ENCODE data around the gene NANOS2. TPM values are rescaled to one million over a fixed set of nuclear protein-coding genes. Genes with fewer than 3 reads are reported as not detected.
A peak's percentile ranks its signal among the peaks of the same experiment; 100 is the strongest.

The NANOS2 gene
- total and polyA plus RNA-seq, 2 of the 13 experiments (the other 11 are each of a cell fraction or from before 2014, with no cell fraction given), result not detected

GRCh38 chr19:45883881-45884681 lies 30.5 kb downstream of the NANOS2 start (continued):
- TF ChIP-seq, protein P1, sequence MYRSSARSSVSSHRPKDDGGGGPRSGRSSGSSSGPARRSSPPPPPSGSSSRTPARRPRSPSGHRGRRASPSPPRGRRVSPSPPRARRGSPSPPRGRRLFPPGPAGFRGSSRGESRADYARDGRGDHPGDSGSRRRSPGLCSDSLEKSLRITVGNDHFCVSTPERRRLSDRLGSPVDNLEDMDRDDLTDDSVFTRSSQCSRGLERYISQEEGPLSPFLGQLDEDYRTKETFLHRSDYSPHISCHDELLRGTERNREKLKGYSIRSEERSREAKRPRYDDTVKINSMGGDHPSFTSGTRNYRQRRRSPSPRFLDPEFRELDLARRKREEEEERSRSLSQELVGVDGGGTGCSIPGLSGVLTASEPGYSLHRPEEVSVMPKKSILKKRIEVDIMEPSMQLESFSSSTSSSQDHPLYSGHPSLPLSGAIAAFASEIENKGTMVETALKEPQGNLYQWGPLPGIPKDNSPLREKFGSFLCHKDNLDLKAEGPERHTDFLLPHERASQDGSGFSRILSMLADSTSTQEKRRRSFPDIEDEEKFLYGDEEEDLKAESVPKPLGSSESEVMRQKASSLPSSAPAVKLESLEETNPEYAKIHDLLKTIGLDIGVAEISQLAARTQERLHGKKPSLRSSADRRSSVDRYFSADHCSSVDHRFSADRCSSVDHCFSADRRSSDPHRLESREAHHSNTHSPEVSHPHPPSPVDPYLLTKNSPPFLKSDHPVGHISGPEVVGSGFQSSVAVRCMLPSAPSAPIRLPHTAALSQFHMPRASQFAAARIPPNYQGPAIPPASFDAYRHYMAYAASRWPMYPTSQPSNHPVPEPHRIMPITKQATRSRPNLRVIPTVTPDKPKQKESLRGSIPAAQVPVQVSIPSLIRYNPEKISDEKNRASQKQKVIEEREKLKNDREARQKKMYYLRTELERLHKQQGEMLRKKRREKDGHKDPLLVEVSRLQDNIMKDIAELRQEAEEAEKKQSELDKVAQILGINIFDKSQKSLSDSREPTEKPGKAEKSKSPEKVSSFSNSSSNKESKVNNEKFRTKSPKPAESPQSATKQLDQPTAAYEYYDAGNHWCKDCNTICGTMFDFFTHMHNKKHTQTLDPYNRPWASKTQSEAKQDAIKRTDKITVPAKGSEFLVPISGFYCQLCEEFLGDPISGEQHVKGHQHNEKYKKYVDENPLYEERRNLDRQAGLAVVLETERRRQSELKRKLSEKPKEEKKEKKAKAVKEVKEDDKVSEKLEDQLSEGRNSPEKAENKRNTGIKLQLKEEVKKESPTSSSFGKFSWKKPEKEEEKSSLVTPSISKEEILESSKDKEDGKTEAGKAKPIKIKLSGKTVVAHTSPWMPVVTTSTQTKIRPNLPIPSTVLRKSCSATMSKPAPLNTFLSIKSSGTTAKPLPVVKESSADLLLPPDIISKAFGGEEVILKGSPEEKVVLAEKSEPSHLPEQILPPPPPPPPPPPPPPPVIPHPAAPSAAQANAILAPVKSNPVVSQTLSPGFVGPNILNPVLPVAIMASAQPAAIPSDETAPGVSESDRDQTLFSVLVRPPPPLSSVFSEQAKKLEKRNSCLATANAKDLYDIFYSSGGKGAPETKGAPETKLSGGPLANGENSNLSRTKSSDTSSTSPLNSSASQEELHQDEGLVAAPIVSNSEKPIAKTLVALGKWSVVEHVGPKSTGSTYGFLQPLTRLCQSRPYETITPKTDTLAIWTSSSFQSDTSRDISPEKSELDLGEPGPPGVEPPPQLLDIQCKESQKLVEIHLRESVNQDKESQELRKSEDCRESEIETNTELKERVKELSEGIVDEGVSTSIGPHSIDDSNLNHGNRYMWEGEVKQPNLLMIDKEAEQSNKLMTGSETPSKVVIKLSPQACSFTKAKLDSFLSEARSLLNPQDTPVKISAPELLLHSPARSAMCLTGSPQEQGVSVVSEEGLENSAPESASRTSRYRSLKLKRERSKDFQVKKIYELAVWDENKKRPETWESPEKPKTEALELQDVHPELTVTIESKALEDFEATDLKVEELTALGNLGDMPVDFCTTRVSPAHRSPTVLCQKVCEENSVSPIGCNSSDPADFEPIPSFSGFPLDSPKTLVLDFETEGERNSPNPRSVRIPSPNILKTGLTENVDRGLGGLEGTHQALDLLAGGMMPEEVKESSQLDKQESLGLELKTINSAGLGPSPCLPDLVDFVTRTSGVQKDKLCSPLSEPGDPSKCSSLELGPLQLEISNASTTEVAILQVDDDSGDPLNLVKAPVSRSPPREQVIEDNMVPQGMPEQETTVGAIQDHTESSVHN (CRISPR knock-in tag; IDR thresholded peaks at IDR 0.05), result peak; percentile 44; the same call in 1 of the 2 replicates
- TF ChIP-seq RBFOX2 (IDR thresholded peaks at IDR 0.05; ENCODE audit: low read depth, low read length), result peak; percentile 76
- TF ChIP-seq MYC (CRISPR knock-in tag; IDR thresholded peaks at IDR 0.05; ENCODE audit: borderline replicate concordance), result no peak
- no peak for TF ChIP-seq BHLHE40 (IDR thresholded peaks at IDR 0.05; ENCODE audit: low read length)
- TF ChIP-seq HNRNPL (IDR thresholded peaks at IDR 0.05; ENCODE audit: low read depth, low read length), result peak; percentile 80
- TF ChIP-seq MIER2 (CRISPR knock-in tag; IDR thresholded peaks at IDR 0.05), result no peak
- peak; percentile 38; the same call in 1 of the 2 replicates for TF ChIP-seq ZBTB33 (CRISPR knock-in tag; IDR thresholded peaks at IDR 0.05)
- TF ChIP-seq ZNF816 (CRISPR knock-in tag; IDR thresholded peaks at IDR 0.05; ENCODE audit: borderline replicate concordance), result 0 out of 2 replicates have a peak, but pooled peaks have one; percentile 19
- TF ChIP-seq ARNT (IDR thresholded peaks at IDR 0.05), result no peak
- TF ChIP-seq NFYC (CRISPR knock-in tag; IDR thresholded peaks at IDR 0.05), result no peak
- TF ChIP-seq, protein P2, sequence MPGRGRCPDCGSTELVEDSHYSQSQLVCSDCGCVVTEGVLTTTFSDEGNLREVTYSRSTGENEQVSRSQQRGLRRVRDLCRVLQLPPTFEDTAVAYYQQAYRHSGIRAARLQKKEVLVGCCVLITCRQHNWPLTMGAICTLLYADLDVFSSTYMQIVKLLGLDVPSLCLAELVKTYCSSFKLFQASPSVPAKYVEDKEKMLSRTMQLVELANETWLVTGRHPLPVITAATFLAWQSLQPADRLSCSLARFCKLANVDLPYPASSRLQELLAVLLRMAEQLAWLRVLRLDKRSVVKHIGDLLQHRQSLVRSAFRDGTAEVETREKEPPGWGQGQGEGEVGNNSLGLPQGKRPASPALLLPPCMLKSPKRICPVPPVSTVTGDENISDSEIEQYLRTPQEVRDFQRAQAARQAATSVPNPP (CRISPR knock-in tag; IDR thresholded peaks at IDR 0.05), result 0 out of 2 replicates have a peak, but pooled peaks have one; percentile 9
- TF ChIP-seq MBD4 (IDR thresholded peaks at IDR 0.05; ENCODE audit: borderline replicate concordance, low read length), result no peak
- peak; percentile 59; the same call in 1 of the 2 replicates for TF ChIP-seq ZNF850 (CRISPR knock-in tag; conservative IDR thresholded peaks at IDR 0.05)
- 0 out of 2 replicates have a peak, but pooled peaks have one; percentile 29 for TF ChIP-seq BCL3 (CRISPR knock-in tag; IDR thresholded peaks at IDR 0.05)
- TF ChIP-seq MTF2 (CRISPR knock-in tag; IDR thresholded peaks at IDR 0.05; ENCODE audit: borderline replicate concordance), result no peak
- peak in 1 of 2 experiments; percentile 20; a peak in 1 of 4 replicates for TF ChIP-seq POLR2A (IDR thresholded peaks at IDR 0.05; ENCODE audit: insufficient read depth in 1 of 2, low read depth in 2 of 2, low read length in 2 of 2)

All from HepG2 (cell line).